Natural killer cell (primary cell): ENCODE results near the gene ARHGEF4. TPM values are rescaled to one million over a fixed set of nuclear protein-coding genes. Genes with fewer than 3 reads are reported as not detected.

Source experiments
- ATAC-seq, 3 donors: fragments of 150-1000 bp in 2 of 3; fragments of 200-7000 bp in 1 of 3; cut with Tn5 transposase; 1 replicate in 1 of 3; 2 replicates in 2 of 3; pipeline ENCODE4 v1.10.0; 2021; ENCODE audit warnings: mild to moderate bottlenecking in 2 of 3, moderate library complexity in 2 of 3
- DNase-seq, 2 donors: peaks; one replicate each; pipeline versions ENCODE4 v3.0.0 to v3.0.0-alpha.2; 2013 to 2021; ENCODE audit warnings: mixed read lengths in 1 of 2
- H3K27ac ChIP-seq: one replicate; pipeline ENCODE4 v1.5.1; 2013; ENCODE audit warnings: mild to moderate bottlenecking, low read length
- H3K27me3 ChIP-seq: one replicate; pipeline ENCODE4 v1.6.1; 2013; ENCODE audit warnings: low read length; ENCODE audit not compliant: control insufficient read depth, insufficient read depth
- H3K36me3 ChIP-seq: one replicate; pipeline ENCODE4 v1.6.1; 2013; ENCODE audit warnings: low read length; ENCODE audit not compliant: control insufficient read depth, insufficient read depth
- H3K4me1 ChIP-seq: one replicate; pipeline ENCODE4 v1.6.1; 2013; ENCODE audit warnings: low read length; ENCODE audit not compliant: control insufficient read depth, insufficient read depth
- H3K4me3 ChIP-seq: one replicate; pipeline ENCODE4 v1.5.1; 2013; ENCODE audit warnings: low read length
- H3K9me3 ChIP-seq: one replicate; pipeline ENCODE4 v1.6.1; 2013; ENCODE audit warnings: low read length; ENCODE audit not compliant: control insufficient read depth, insufficient read depth
- H3K27ac Mint-ChIP-seq, 2 donors: one replicate each; pipeline ENCODE4 v1.8.0; 2022; ENCODE audit warnings: mild to moderate bottlenecking in 2 of 2, mixed read lengths in 2 of 2, moderate library complexity in 1 of 2
- H3K27me3 Mint-ChIP-seq, 2 donors: one replicate each; pipeline ENCODE4 v1.8.0; 2022; ENCODE audit warnings: low read depth in 2 of 2, mixed read lengths in 2 of 2
- H3K36me3 Mint-ChIP-seq: one replicate; pipeline ENCODE4 v1.8.0; 2022; ENCODE audit warnings: mixed read lengths
- H3K4me1 Mint-ChIP-seq, 2 donors: one replicate each; pipeline ENCODE4 v1.8.0; 2022; ENCODE audit warnings: mixed read lengths in 2 of 2
- H3K4me3 Mint-ChIP-seq: one replicate; pipeline ENCODE4 v1.8.0; 2022; ENCODE audit warnings: mild to moderate bottlenecking, moderate library complexity, mixed read lengths
- H3K9me3 Mint-ChIP-seq, 2 donors: one replicate each; pipeline ENCODE4 v1.8.0; 2022; ENCODE audit warnings: mixed read lengths in 2 of 2
- WGBS: methylation state at CpG from one replicate; pipeline ENCODE4 v1.1.7; 2013; ENCODE audit warnings: missing lambda C conversion rate; ENCODE audit not compliant: insufficient coverage; 5-methylcytosine and 5-hydroxymethylcytosine counted together
- intact Hi-C: fragments of 100-400 bp; cut with micrococcal nuclease; formaldehyde crosslinking; loops from one replicate; pipeline ENCODE4 v1.14.2; 2022
- total RNA-seq, 4 donors: library from RNA; stranded (reverse); fragments of 120-200 nt in 1 of 4; gene quantifications; one replicate each; pipeline versions ENCODE4 v1.2.3 to v1.2.4, GENCODE V29; 2013 to 2022
- TF ChIP-seq, protein P1 (sequence below): fragments of 200-600 bp; IDR thresholded peaks from one replicate; pipeline ENCODE4 v1.8.0; 2022; ENCODE audit warnings: antibody characterized with exemption

ARHGEF4 gene
- total RNA-seq, 3 donors from 2014 or later (not counting 1 experiment from before 2014, with no cell fraction given), result 0.11 TPM; not detected in 2

DNA sequence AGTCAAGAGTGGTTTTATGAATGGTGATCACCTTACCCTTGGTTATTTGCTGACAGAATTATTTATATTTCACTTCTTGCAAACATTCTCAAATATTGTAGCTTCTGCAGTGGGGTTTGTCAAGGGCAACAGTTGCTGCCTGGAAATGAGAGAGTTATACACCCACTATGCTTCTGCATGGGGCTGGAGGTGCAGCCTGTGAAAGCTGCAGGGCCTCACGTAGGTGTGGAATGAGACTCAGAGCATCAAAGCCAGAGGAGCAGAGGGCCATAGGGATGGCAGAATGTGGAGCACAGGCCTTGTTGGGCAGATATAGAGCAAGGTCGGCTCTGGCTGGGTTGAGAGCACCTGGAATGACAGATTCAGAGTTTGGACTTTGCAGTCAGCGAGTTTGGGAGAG, 128.2 kb downstream of the ARHGEF4 start:
- Histone ChIP-seq H3K4me1 (peaks cover 5% of the 10 kb centered on the region), H3K4me3 (no peak overlapping the region), H3K27me3 (peaks cover 12% of the 10 kb centered on the region), H3K27ac (no peak overlapping the region), H3K9me3 (no peaks in the 10 kb centered on the region), H3K36me3 (no peaks in the 10 kb centered on the region)
- H3K27me3 Mint-ChIP-seq, result peaks cover 55 to 63% of the 10 kb centered on the region in 2 donors
- DNase-seq (no peak), ATAC-seq (no peak)
- TF ChIP-seq, protein P1, sequence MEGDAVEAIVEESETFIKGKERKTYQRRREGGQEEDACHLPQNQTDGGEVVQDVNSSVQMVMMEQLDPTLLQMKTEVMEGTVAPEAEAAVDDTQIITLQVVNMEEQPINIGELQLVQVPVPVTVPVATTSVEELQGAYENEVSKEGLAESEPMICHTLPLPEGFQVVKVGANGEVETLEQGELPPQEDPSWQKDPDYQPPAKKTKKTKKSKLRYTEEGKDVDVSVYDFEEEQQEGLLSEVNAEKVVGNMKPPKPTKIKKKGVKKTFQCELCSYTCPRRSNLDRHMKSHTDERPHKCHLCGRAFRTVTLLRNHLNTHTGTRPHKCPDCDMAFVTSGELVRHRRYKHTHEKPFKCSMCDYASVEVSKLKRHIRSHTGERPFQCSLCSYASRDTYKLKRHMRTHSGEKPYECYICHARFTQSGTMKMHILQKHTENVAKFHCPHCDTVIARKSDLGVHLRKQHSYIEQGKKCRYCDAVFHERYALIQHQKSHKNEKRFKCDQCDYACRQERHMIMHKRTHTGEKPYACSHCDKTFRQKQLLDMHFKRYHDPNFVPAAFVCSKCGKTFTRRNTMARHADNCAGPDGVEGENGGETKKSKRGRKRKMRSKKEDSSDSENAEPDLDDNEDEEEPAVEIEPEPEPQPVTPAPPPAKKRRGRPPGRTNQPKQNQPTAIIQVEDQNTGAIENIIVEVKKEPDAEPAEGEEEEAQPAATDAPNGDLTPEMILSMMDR, result no peak
- WGBS, result 88% methylated on average over 3 of the region's 3 CpGs
- peaks cover 7% of the 10 kb centered on the region for H3K36me3 Mint-ChIP-seq
- no peak overlapping the region for H3K27ac Mint-ChIP-seq
- H3K4me1 Mint-ChIP-seq, result peaks cover 9 to 11% of the 10 kb centered on the region in 2 donors
- intact Hi-C loops, result no loop called here
- no peaks in the 10 kb centered on the region for H3K9me3 Mint-ChIP-seq
- H3K4me3 Mint-ChIP-seq, result peak overlapping the region; percentile 28

GRCh38 chr2:130966149-130966774, 129.5 kb downstream of the ARHGEF4 start:
- no peaks in the 10 kb centered on the region for H3K9me3 Mint-ChIP-seq
- peaks cover 52% of the 10 kb centered on the region in 2 donors for H3K27me3 Mint-ChIP-seq
- TF ChIP-seq, protein P1, result no peak
- ATAC-seq (no peak), DNase-seq (no peak)
- H3K4me1 Mint-ChIP-seq, result peaks cover 9 to 11% of the 10 kb centered on the region in 2 donors
- no peak overlapping the region for H3K27ac Mint-ChIP-seq
- no peaks in the 10 kb centered on the region for H3K9me3 ChIP-seq
- H3K36me3 Mint-ChIP-seq, result peaks cover 7% of the 10 kb centered on the region
- H3K4me3 Mint-ChIP-seq, result no peak overlapping the region
- H3K27ac ChIP-seq, result no peak overlapping the region
- H3K27me3 ChIP-seq, result peaks cover 12% of the 10 kb centered on the region
- no peak overlapping the region for H3K4me3 ChIP-seq
- H3K36me3 ChIP-seq, result no peaks in the 10 kb centered on the region
- 47% methylated on average over 15 of the region's 15 CpGs for WGBS
- intact Hi-C loops, result no loop called here
- peaks cover 5% of the 10 kb centered on the region for H3K4me1 ChIP-seq

DNA sequence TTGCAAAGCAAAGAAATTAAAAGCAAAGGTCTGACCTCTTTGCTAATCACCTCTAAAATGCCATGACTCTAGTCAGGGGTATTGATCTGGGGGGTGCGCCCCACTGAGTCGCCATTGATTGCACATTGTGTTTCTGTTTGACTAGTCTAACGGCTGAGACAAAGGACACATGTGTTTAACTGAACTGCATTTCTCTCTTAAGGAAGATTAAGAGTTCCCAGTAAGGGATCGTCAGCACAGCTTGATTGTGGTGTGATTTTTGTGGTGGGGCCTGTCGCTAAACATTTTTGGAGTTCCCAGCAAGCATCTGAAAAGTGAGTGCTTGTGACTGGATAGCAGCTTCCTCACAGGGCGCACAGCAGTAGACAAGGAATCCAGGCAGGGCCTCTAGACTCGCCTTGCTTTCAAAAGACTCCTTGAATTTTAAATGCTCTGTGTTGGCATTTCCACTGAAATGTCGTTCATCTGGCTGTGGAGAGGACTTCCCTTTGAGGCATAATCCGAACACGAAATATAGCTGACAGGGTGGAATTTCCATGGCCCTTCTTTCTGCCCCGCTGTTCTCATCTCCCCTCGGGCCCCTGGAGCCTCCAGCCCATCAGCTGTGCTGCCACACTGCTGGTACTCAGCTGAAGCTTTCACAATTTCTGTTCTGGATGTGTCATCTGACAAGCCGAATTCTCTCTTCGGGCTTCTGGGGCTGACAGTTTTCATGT, 130.2 kb downstream of the ARHGEF4 start:
- TF ChIP-seq, protein P1, result no peak
- Mint-ChIP-seq H3K27ac (no peak overlapping the region), H3K9me3 (no peaks in the 10 kb centered on the region), H3K4me1 (peaks cover 11 to 13% of the 10 kb centered on the region in 2 donors), H3K27me3 (peaks cover 45% of the 10 kb centered on the region in 2 donors), H3K4me3 (no peak overlapping the region), H3K36me3 (peaks cover 7% of the 10 kb centered on the region)
- DNase-seq, result no peak
- Histone ChIP-seq H3K27me3 (peaks cover 12% of the 10 kb centered on the region), H3K36me3 (no peaks in the 10 kb centered on the region), H3K4me3 (no peak overlapping the region), H3K9me3 (no peaks in the 10 kb centered on the region), H3K4me1 (peaks cover 5% of the 10 kb centered on the region), H3K27ac (no peak overlapping the region)
- 89% methylated on average over 14 of the region's 14 CpGs for WGBS
- intact Hi-C loops, result no loop called here
- ATAC-seq, result no peak
